Astrocyte (in vitro differentiated cells and primary cell): ENCODE data around the gene ABHD3. TPM values are rescaled to one million over a fixed set of nuclear protein-coding genes. Genes with fewer than 3 reads are reported as not detected.

ENCODE experiments used
- DNase-seq: peaks from one replicate; pipeline ENCODE4 v3.0.0-alpha.2; 2010; ENCODE audit warnings: low read depth
- FAIRE-seq: peaks from 2 replicates; lab custom pipeline; 2011; peaks lifted over from hg19 to GRCh38; lab: Jason Lieb, UNC
- H2AFZ ChIP-seq: 2 replicates; pipeline ENCODE4 v1.6.0; 2012; ENCODE audit warnings: low read depth, low read length, inconsistent platforms
- H3K27ac ChIP-seq: 2 replicates; pipeline ENCODE4 v1.5.1; 2011; ENCODE audit warnings: low read depth, low read length, inconsistent platforms
- H3K27me3 ChIP-seq: 2 replicates; pipeline ENCODE4 v1.6.0; 2011; ENCODE audit warnings: low read length, inconsistent platforms; ENCODE audit not compliant: insufficient read depth
- H3K36me3 ChIP-seq: 2 replicates; pipeline ENCODE4 v1.5.1; 2011; ENCODE audit warnings: low read length, inconsistent platforms; ENCODE audit not compliant: insufficient read depth
- H3K4me1 ChIP-seq: 2 replicates; pipeline ENCODE4 v1.5.1; 2011; ENCODE audit warnings: low read length, inconsistent platforms; ENCODE audit not compliant: insufficient read depth
- H3K4me2 ChIP-seq: 2 replicates; pipeline ENCODE4 v1.6.0; 2012; ENCODE audit warnings: low read length, inconsistent platforms
- H3K4me3 ChIP-seq: 2 replicates; pipeline ENCODE4 v1.5.1; 2011; ENCODE audit warnings: low read depth, mild to moderate bottlenecking, low read length, inconsistent platforms; ENCODE audit not compliant: insufficient read depth
- H3K79me2 ChIP-seq: 2 replicates; pipeline ENCODE4 v1.6.0; 2012; ENCODE audit warnings: mild to moderate bottlenecking, low read length, inconsistent platforms; ENCODE audit not compliant: insufficient read depth
- H3K9ac ChIP-seq: 2 replicates; pipeline ENCODE4 v1.6.0; 2012; ENCODE audit warnings: mild to moderate bottlenecking, low read length, inconsistent platforms
- H3K9me3 ChIP-seq: 2 replicates; pipeline ENCODE4 v1.5.1; 2012; ENCODE audit warnings: low read depth, mild to moderate bottlenecking, low read length, inconsistent platforms; ENCODE audit not compliant: insufficient read depth
- H4K20me1 ChIP-seq: 2 replicates; pipeline ENCODE4 v1.6.0; 2012; ENCODE audit warnings: low read length, inconsistent platforms; ENCODE audit not compliant: insufficient read depth
- H3K27ac Mint-ChIP-seq: one replicate; pipeline ENCODE4 v1.8.0; 2021; ENCODE audit warnings: mild to moderate bottlenecking, mixed read lengths; ENCODE audit not compliant: unreplicated experiment
- H3K27me3 Mint-ChIP-seq: one replicate; pipeline ENCODE4 v1.8.0; 2021; ENCODE audit warnings: low read depth, mixed read lengths; ENCODE audit not compliant: unreplicated experiment
- H3K36me3 Mint-ChIP-seq: one replicate; pipeline ENCODE4 v1.8.0; 2021; ENCODE audit warnings: low read depth, mixed read lengths; ENCODE audit not compliant: unreplicated experiment
- H3K4me1 Mint-ChIP-seq: one replicate; pipeline ENCODE4 v1.8.0; 2021; ENCODE audit warnings: low read depth, mixed read lengths; ENCODE audit not compliant: unreplicated experiment
- H3K4me3 Mint-ChIP-seq: one replicate; pipeline ENCODE4 v1.8.0; 2021; ENCODE audit warnings: mild to moderate bottlenecking, moderate library complexity, mixed read lengths; ENCODE audit not compliant: unreplicated experiment
- H3K9me3 Mint-ChIP-seq: one replicate; pipeline ENCODE4 v1.8.0; 2021; ENCODE audit warnings: mild to moderate bottlenecking, mixed read lengths; ENCODE audit not compliant: unreplicated experiment
- CTCF ChIP-seq: IDR thresholded peaks from 2 replicates; pipeline ENCODE4 v1.5.1; 2011; ENCODE audit warnings: low read depth, mild to moderate bottlenecking, inconsistent platforms, low read length, moderate library complexity; ENCODE audit not compliant: insufficient read depth
- EZH2 ChIP-seq: IDR thresholded peaks from 2 replicates; pipeline ENCODE4 v1.6.1; 2012; ENCODE audit warnings: mild to moderate bottlenecking, low read length, inconsistent platforms; ENCODE audit not compliant: insufficient read depth
- total RNA-seq: library from RNA; stranded (reverse); gene quantifications from 2 replicates; pipeline ENCODE4 v1.2.1, GENCODE V29; 2021

Gene ABHD3
- total RNA-seq, 1 donor from 2014 or later: 5.1 TPM

DNA sequence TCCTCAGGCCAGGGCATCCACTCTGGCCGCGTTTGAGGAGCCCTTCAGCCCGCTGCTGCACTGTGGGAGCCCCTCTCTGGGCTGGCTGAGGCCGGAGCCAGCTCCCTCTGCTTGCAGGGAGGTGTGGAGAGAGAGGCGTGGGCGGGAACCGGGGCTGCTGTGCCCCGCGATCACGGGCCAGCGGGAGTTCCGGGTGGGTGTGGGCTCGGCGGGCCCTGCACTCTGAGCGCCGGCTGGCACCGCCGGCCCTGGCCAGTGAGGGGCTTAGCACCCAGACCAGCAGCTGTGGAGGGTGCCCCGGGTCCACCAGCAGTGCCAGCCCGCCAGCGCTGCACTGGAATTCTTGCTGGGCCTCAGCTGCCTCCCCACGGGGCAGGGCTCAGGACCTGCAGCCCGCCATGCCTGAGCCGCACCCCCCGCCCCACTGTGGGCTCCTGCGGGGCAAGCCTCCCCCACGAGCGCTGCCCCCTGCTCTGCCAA is 1.9 kb upstream of the ABHD3 start:
- Histone ChIP-seq H2AFZ (no peak overlapping the region), H3K9ac (no peak overlapping the region), H4K20me1 (no peaks in the 10 kb centered on the region), H3K27ac (no peak overlapping the region), H3K9me3 (no peaks in the 10 kb centered on the region), H3K27me3 (no peaks in the 10 kb centered on the region), H3K79me2 (no peaks in the 10 kb centered on the region), H3K36me3 (no peaks in the 10 kb centered on the region), H3K4me3 (no peak overlapping the region), H3K4me1 (peaks cover 5% of the 10 kb centered on the region), H3K4me2 (no peak overlapping the region)
- no peak overlapping the region for H3K4me3 Mint-ChIP-seq
- FAIRE-seq (no peak), DNase-seq (no peak)
- no peaks in the 10 kb centered on the region for H3K9me3 Mint-ChIP-seq
- H3K27ac Mint-ChIP-seq: no peak overlapping the region
- no peaks in the 10 kb centered on the region for H3K36me3 Mint-ChIP-seq
- peaks cover 4% of the 10 kb centered on the region for H3K4me1 Mint-ChIP-seq
- H3K27me3 Mint-ChIP-seq: no peaks in the 10 kb centered on the region
- TF ChIP-seq CTCF (no peak), EZH2 (no peak)

DNA sequence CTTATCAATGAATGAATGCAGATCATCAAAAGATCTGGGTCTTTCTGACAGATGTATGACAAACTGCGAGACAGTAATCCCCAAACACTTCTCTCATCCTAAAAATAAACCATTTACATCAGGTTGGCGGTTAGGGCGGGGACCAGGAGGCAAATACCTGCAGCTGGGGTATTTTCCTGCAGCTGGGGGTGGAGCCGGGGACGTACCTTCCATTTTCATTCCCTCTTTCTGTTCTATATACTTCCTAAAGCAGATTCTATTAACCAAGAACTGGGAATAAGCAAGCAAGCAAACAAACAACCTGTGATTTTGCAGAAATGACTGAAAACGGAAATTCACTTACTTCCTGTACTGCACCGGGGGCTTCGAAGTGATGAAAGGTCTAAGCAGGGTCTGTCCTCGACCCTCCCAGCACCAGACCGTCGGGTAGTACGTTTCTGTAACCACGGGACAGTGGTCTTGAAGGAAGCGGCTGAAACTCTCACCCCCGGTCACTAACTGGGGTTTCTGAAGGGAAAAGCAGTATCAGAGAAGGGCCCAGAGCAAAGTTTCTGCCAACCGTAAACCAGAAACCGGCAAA is 1.2 kb downstream of the ABHD3 start:
- FAIRE-seq (no peak), DNase-seq (no peak)
- peak overlapping the region; percentile 79 for H3K9ac ChIP-seq
- no peaks in the 10 kb centered on the region for H3K9me3 Mint-ChIP-seq
- H3K27ac ChIP-seq: no peak overlapping the region
- peak overlapping the region; percentile 77 for H3K27ac Mint-ChIP-seq
- no peak for TF ChIP-seq CTCF
- no peak for TF ChIP-seq EZH2
- H3K27me3 Mint-ChIP-seq: no peaks in the 10 kb centered on the region
- H3K4me1 Mint-ChIP-seq: peaks cover 4% of the 10 kb centered on the region
- H2AFZ ChIP-seq: peak overlapping the region; percentile 87
- H3K79me2 ChIP-seq: no peaks in the 10 kb centered on the region
- no peaks in the 10 kb centered on the region for H3K9me3 ChIP-seq
- H3K4me2 ChIP-seq: peak overlapping the region; percentile 86
- H3K4me3 Mint-ChIP-seq: peak overlapping the region; percentile 91
- H3K36me3 Mint-ChIP-seq: no peaks in the 10 kb centered on the region
- H3K36me3 ChIP-seq: no peaks in the 10 kb centered on the region
- H3K4me1 ChIP-seq: peaks cover 5% of the 10 kb centered on the region
- no peaks in the 10 kb centered on the region for H3K27me3 ChIP-seq
- no peaks in the 10 kb centered on the region for H4K20me1 ChIP-seq
- peak overlapping the region; percentile 72 for H3K4me3 ChIP-seq

DNA sequence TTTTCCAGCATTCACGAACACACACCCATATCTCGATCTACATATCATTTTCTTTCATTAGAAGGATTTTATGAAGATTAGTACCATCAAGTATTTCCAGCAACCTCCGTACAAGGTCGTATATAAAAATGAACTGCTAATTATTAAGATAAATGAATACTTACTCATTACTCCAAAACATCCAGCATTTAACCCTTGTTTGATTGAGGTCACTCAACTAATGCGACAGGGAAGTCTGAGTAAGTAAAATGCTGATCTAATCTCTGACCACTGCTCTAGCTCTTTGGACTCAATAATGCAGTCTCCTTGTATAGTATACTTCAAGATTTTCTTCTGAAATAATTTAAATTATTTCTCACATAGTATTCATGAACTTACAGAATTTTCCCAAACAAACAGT is 2.0 kb downstream of the ABHD3 start:
- DNase-seq (no peak), FAIRE-seq (no peak)
- TF ChIP-seq CTCF (no peak), EZH2 (no peak)
- no peaks in the 10 kb centered on the region for H3K27me3 ChIP-seq
- no peaks in the 10 kb centered on the region for H3K27me3 Mint-ChIP-seq
- no peak overlapping the region for H3K4me2 ChIP-seq
- no peak overlapping the region for H3K4me3 ChIP-seq
- H3K36me3 Mint-ChIP-seq: no peaks in the 10 kb centered on the region
- H3K9ac ChIP-seq: no peak overlapping the region
- H3K4me3 Mint-ChIP-seq: peak overlapping the region; percentile 69
- H4K20me1 ChIP-seq: no peaks in the 10 kb centered on the region
- no peak overlapping the region for H3K27ac ChIP-seq
- H3K79me2 ChIP-seq: no peaks in the 10 kb centered on the region
- no peaks in the 10 kb centered on the region for H3K36me3 ChIP-seq
- no peaks in the 10 kb centered on the region for H3K9me3 ChIP-seq
- H2AFZ ChIP-seq: no peak overlapping the region
- H3K4me1 ChIP-seq: peaks cover 5% of the 10 kb centered on the region
- no peak overlapping the region for H3K27ac Mint-ChIP-seq
- peaks cover 4% of the 10 kb centered on the region for H3K4me1 Mint-ChIP-seq
- H3K9me3 Mint-ChIP-seq: no peaks in the 10 kb centered on the region
